Measurements from ENCODE around the gene CDKN2A. TPM values are rescaled to one million over a fixed set of nuclear protein-coding genes. Genes with fewer than 3 reads are reported as not detected.

Gene CDKN2A
- polyA plus RNA-seq, 1 of the 3 experiments (the other 2 are of a cell fraction), result 41.4 TPM

GRCh38 chr9:21968331-21969010, 25.7 kb downstream of the CDKN2A start:
- H4K20me1 ChIP-seq (ENCODE audit: insufficient read depth), result no peaks in the 10 kb centered on the region
- TF ChIP-seq ELF1 (IDR thresholded peaks at IDR 0.05) (no peak), JUND (IDR thresholded peaks at IDR 0.05) (no peak), MAX (IDR thresholded peaks at IDR 0.05; ENCODE audit: low read depth) (no peak), EZH2phosphoT487 (IDR thresholded peaks at IDR 0.05; ENCODE audit: borderline replicate concordance, low read depth) (no peak), TAF1 (IDR thresholded peaks at IDR 0.05; ENCODE audit: borderline replicate concordance, low read depth, low read length) (no peak), SMC3 (IDR thresholded peaks at IDR 0.05; ENCODE audit: low read depth, low read length) (no peak), GATA2 (CRISPR knock-in tag; IDR thresholded peaks at IDR 0.05) (no peak), POLR2AphosphoS5 (IDR thresholded peaks at IDR 0.05; ENCODE audit: low read depth, low read length) (no peak), MEF2A (IDR thresholded peaks at IDR 0.05; ENCODE audit: borderline replicate concordance, low read depth) (no peak), TEAD4 (IDR thresholded peaks at IDR 0.05; ENCODE audit: borderline replicate concordance, insufficient read depth) (no peak), SIN3A (IDR thresholded peaks at IDR 0.05; ENCODE audit: borderline replicate concordance, low read depth, low read length) (no peak), RAD21 (IDR thresholded peaks at IDR 0.05; ENCODE audit: low read length) (no peak), NFIC (IDR thresholded peaks at IDR 0.05; ENCODE audit: borderline replicate concordance) (no peak), FOXJ3 (CRISPR knock-in tag; IDR thresholded peaks at IDR 0.05) (no peak), RXRA (IDR thresholded peaks at IDR 0.05; ENCODE audit: borderline replicate concordance, low read depth) (no peak), PBX3 (IDR thresholded peaks at IDR 0.05) (no peak)
- TF ChIP-seq, protein P1, sequence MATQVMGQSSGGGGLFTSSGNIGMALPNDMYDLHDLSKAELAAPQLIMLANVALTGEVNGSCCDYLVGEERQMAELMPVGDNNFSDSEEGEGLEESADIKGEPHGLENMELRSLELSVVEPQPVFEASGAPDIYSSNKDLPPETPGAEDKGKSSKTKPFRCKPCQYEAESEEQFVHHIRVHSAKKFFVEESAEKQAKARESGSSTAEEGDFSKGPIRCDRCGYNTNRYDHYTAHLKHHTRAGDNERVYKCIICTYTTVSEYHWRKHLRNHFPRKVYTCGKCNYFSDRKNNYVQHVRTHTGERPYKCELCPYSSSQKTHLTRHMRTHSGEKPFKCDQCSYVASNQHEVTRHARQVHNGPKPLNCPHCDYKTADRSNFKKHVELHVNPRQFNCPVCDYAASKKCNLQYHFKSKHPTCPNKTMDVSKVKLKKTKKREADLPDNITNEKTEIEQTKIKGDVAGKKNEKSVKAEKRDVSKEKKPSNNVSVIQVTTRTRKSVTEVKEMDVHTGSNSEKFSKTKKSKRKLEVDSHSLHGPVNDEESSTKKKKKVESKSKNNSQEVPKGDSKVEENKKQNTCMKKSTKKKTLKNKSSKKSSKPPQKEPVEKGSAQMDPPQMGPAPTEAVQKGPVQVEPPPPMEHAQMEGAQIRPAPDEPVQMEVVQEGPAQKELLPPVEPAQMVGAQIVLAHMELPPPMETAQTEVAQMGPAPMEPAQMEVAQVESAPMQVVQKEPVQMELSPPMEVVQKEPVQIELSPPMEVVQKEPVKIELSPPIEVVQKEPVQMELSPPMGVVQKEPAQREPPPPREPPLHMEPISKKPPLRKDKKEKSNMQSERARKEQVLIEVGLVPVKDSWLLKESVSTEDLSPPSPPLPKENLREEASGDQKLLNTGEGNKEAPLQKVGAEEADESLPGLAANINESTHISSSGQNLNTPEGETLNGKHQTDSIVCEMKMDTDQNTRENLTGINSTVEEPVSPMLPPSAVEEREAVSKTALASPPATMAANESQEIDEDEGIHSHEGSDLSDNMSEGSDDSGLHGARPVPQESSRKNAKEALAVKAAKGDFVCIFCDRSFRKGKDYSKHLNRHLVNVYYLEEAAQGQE (IDR thresholded peaks at IDR 0.05; ENCODE audit: low read depth, low read length), result no peak
- POLR2A ChIA-PET, result no interaction called here
- no peaks in the 10 kb centered on the region for H3K79me2 ChIP-seq (ENCODE audit: insufficient read depth)
- H3K36me3 ChIP-seq (replicated peaks in 1 of 2; ENCODE audit: control insufficient read depth in 1 of 2, insufficient read depth in 2 of 2, low read length in 1 of 2), result no peaks in the 10 kb centered on the region
- DNase-seq, result peak; percentile 68
- no peak overlapping the region for H3K9ac ChIP-seq
- no peaks in the 10 kb centered on the region for H3K9me3 ChIP-seq
- peaks cover 15% of the 10 kb centered on the region for H3F3A ChIP-seq (replicated peaks; ENCODE audit: insufficient read depth)
- peak overlapping the region; percentile 33; the same call in 1 of the 2 replicates for H2AFZ ChIP-seq (ENCODE audit: low read depth)
- WGBS (ENCODE audit: low lambda C conversion rate), result 9% methylated on average over 23 of the region's 41 CpGs
- peak overlapping the region; percentile 34 for H3K4me2 ChIP-seq
- CTCF ChIA-PET, result interaction anchor here (0.9 to 2.3 kb wide), 6 partner anchors 11 to 155 kb away, joined by 3 to 15 read pairs (median 4); partner anchors contain the start of gene CDKN2B
- no peaks in the 10 kb centered on the region for H3K9me2 ChIP-seq
- peaks cover 0 to 11% of the 10 kb centered on the region in 2 experiments; a peak in 1 of 4 replicates for H3K4me1 ChIP-seq (ENCODE audit: control insufficient read depth in 1 of 2, insufficient read depth in 2 of 2, low read depth in 1 of 2, low read length in 1 of 2)
- no peak overlapping the region for H3K27ac ChIP-seq (ENCODE audit: low read depth in 2 of 2, low read length in 1 of 2)
- H3K27me3 ChIP-seq (ENCODE audit: insufficient read depth), result peaks cover 64% of the 10 kb centered on the region
- peak overlapping the region; percentile 6 to 14; a peak in 2 of 4 replicates for H3K4me3 ChIP-seq (ENCODE audit: low read depth in 2 of 2, low read length in 1 of 2)

All from SK-N-SH (cell line).